Lower lobe of right lung (tissue), 2 donors: ENCODE measurements around the gene TRRAP. TPM values are rescaled to one million over a fixed set of nuclear protein-coding genes. Genes with fewer than 3 reads are reported as not detected.
A peak's percentile ranks its signal among the peaks of the same experiment; 100 is the strongest.

Experiments used
- ATAC-seq, 2 donors: fragments of 200-7000 bp; cut with Tn5 transposase; one replicate each; pipeline ENCODE4 v1.9.1; 2020 to 2022; ENCODE audit warnings: mild to moderate bottlenecking in 2 of 2, moderate library complexity in 2 of 2
- DNase-seq: peaks from one replicate; pipeline ENCODE4 v3.0.0-alpha.2; 2020
- H3K27ac ChIP-seq: fragments of 200-600 bp; one replicate; pipeline ENCODE4 v1.8.0; 2022
- H3K27me3 ChIP-seq: fragments of 200-600 bp; one replicate; pipeline ENCODE4 v1.8.0; 2022; ENCODE audit warnings: low read depth
- H3K36me3 ChIP-seq: fragments of 200-600 bp; one replicate; pipeline ENCODE4 v1.8.0; 2022; ENCODE audit warnings: mild to moderate bottlenecking
- H3K4me1 ChIP-seq: fragments of 200-600 bp; one replicate; pipeline ENCODE4 v1.8.0; 2022
- H3K4me3 ChIP-seq: fragments of 200-600 bp; one replicate; pipeline ENCODE4 v1.8.0; 2022; ENCODE audit warnings: mild to moderate bottlenecking
- H3K9me3 ChIP-seq: fragments of 200-600 bp; one replicate; pipeline ENCODE4 v1.8.0; 2022
- CTCF ChIP-seq: fragments of 200-600 bp; IDR thresholded peaks from one replicate; pipeline ENCODE4 v1.8.0; 2022; ENCODE audit warnings: antibody characterized with exemption, mild to moderate bottlenecking
- intact Hi-C: fragments of 100-400 bp; cut with DNase I; formaldehyde crosslinking; loops from one replicate; pipeline ENCODE4 v1.11.0; 2022
- total RNA-seq: library from RNA; stranded (reverse); fragmentation: NEBNext Ultra II Directional; extraction: Animal tissue kit (Norgen Biotek cat#: 25700); gene quantifications from one replicate; pipeline ENCODE4 v1.2.1, GENCODE V29; 2021
- donor health status: DM: no; HTN: yes; CAD: no; lungs with severe emphysema.

Gene TRRAP
- total RNA-seq, 1 donor from 2014 or later, result 38.5 TPM

GRCh38 chr7:98879198-98879978 is 1.1 kb downstream of the TRRAP start:
- Histone ChIP-seq H3K4me3 (peak overlapping the region; percentile 80), H3K27ac (peak overlapping the region; percentile 97), H3K27me3 (no peaks in the 10 kb centered on the region), H3K9me3 (no peaks in the 10 kb centered on the region), H3K4me1 (peaks cover 18% of the 10 kb centered on the region), H3K36me3 (peaks cover 35% of the 10 kb centered on the region)
- intact Hi-C loops, result no loop called here
- DNase-seq, result no peak
- peak; percentile 7 for TF ChIP-seq CTCF
- peak; percentile 63 to 65 for ATAC-seq

GRCh38 chr7:98879979-98880315 is 1.6 kb downstream of the TRRAP start:
- intact Hi-C loops, result no loop called here
- Histone ChIP-seq H3K9me3 (no peaks in the 10 kb centered on the region), H3K4me3 (peak overlapping the region; percentile 80), H3K27me3 (no peaks in the 10 kb centered on the region), H3K36me3 (peaks cover 40% of the 10 kb centered on the region), H3K27ac (peak overlapping the region; percentile 97), H3K4me1 (peaks cover 18% of the 10 kb centered on the region)
- no peak for ATAC-seq
- TF ChIP-seq CTCF, result no peak
- DNase-seq, result no peak

- H3K4me3 ChIP-seq, result no peak overlapping the region
- intact Hi-C loops, result no loop called here
- no peak overlapping the region for H3K27ac ChIP-seq
- H3K4me1 ChIP-seq, result peaks cover 18% of the 10 kb centered on the region
- no peaks in the 10 kb centered on the region for H3K9me3 ChIP-seq
- H3K36me3 ChIP-seq, result peaks cover 46% of the 10 kb centered on the region
- DNase-seq, result no peak
- ATAC-seq, result no peak
- TF ChIP-seq CTCF, result no peak
- no peaks in the 10 kb centered on the region for H3K27me3 ChIP-seq
Observed at GRCh38 chr7:98880485-98880884, 2.2 kb downstream of the TRRAP start.

GRCh38 chr7:98881561-98882315 is 3.4 kb downstream of the TRRAP start:
- Histone ChIP-seq H3K27ac (no peak overlapping the region), H3K4me1 (peaks cover 18% of the 10 kb centered on the region), H3K36me3 (peaks cover 54% of the 10 kb centered on the region), H3K9me3 (no peaks in the 10 kb centered on the region), H3K27me3 (no peaks in the 10 kb centered on the region), H3K4me3 (no peak overlapping the region)
- ATAC-seq (no peak), DNase-seq (no peak)
- intact Hi-C loops, result no loop called here
- TF ChIP-seq CTCF, result no peak

GRCh38 chr7:98884416-98884815 is 6.1 kb downstream of the TRRAP start:
- Histone ChIP-seq H3K27ac (no peak overlapping the region), H3K36me3 (peaks cover 79% of the 10 kb centered on the region), H3K27me3 (no peaks in the 10 kb centered on the region), H3K4me3 (no peak overlapping the region), H3K9me3 (no peaks in the 10 kb centered on the region), H3K4me1 (peaks cover 12% of the 10 kb centered on the region)
- DNase-seq (no peak), ATAC-seq (no peak)
- intact Hi-C loops, result no loop called here
- TF ChIP-seq CTCF, result no peak
